ENCODE data around the gene CTNNBL1.

GRCh38 chr20:37661519-37661918, 32.3 kb upstream of the CTNNBL1 start:
- TF ChIP-seq EZH2 (IDR thresholded peaks at IDR 0.05; ENCODE audit: insufficient read depth, poor library complexity, severe bottlenecking), result no peak
- no peak for TF ChIP-seq EZH2phosphoT487 (IDR thresholded peaks at IDR 0.05; ENCODE audit: insufficient read depth, low read depth)

Data from GM23248 (cell line).